H1 (cell line): ENCODE measurements around the gene CHRNA5. TPM values are rescaled to one million over a fixed set of nuclear protein-coding genes. Genes with fewer than 3 reads are reported as not detected.

Source experiments
- ATF2 ChIP-seq: IDR thresholded peaks from 2 replicates; pipeline ENCODE4 v1.6.1; 2012; ENCODE audit warnings: low read length, inconsistent platforms
- CBX5 ChIP-seq: fragments of 300-800, 300-1000 bp; sonication (generic); IDR thresholded peaks from 2 replicates; pipeline ENCODE4 v1.7.1; 2016; ENCODE audit warnings: antibody characterized with exemption, low read length, low read depth
- E2F6 ChIP-seq: IDR thresholded peaks from 2 replicates; pipeline ENCODE4 v1.6.1; 2012; ENCODE audit warnings: inconsistent platforms
- EZH2 ChIP-seq: fragments of 200-600 bp; sonication (generic); IDR thresholded peaks from 2 replicates; pipeline ENCODE4 v1.7.1; 2012; ENCODE audit warnings: low read depth, mild to moderate bottlenecking, moderate library complexity, low read length, inconsistent platforms; ENCODE audit not compliant: severe bottlenecking
- KDM4A ChIP-seq: IDR thresholded peaks from one replicate; pipeline ENCODE4 v1.7.1; 2012; ENCODE audit warnings: low read depth, mild to moderate bottlenecking, moderate library complexity, low read length, inconsistent platforms; ENCODE audit not compliant: severe bottlenecking
- KDM5A ChIP-seq: fragments of 200-600 bp; IDR thresholded peaks from 2 replicates; pipeline ENCODE4 v1.7.1; 2012; ENCODE audit warnings: mild to moderate bottlenecking, low read length, inconsistent platforms, mixed read lengths
- SP1 ChIP-seq: IDR thresholded peaks from 2 replicates; pipeline ENCODE4 v1.6.1; 2011; ENCODE audit warnings: low read depth, low read length
- TAF1 ChIP-seq: IDR thresholded peaks from 2 replicates; pipeline ENCODE4 v1.6.1; 2011; ENCODE audit warnings: mild to moderate bottlenecking, low read depth, low read length
- TCF12 ChIP-seq: IDR thresholded peaks from 2 replicates; pipeline ENCODE4 v1.6.1; 2011; ENCODE audit warnings: low read depth, mild to moderate bottlenecking, low read length
- polyA plus RNA-seq, 7 experiments: library from polyadenylated mRNA; depleted of rRNA in 3 of 7; stranded (reverse) in 5 of 7; unstranded in 2 of 7; fragments of >200 nt in 5 of 7; fragments of 200-250 nt in 2 of 7; gene quantifications; 1 replicate in 5 of 7; 2 replicates in 1 of 7; 4 replicates in 1 of 7; pipeline versions ENCODE4 v1.2.1 to v1.2.3, GENCODE V29; 2011 to 2013; ENCODE audit warnings: missing spikeins in 2 of 7, mixed read lengths in 2 of 7
- total RNA-seq: library from RNA; stranded (reverse); fragmentation: NEBNext Ultra II Directional; extraction: Animal tissue kit (Norgen Biotek cat#: 25700); gene quantifications from 2 replicates; pipeline ENCODE4 v1.2.1, GENCODE V29; 2021
- TF ChIP-seq, protein P1 (sequence below): fragments of 300-600 bp; sonication (generic); IDR thresholded peaks from 2 replicates; pipeline ENCODE4 v1.7.1; 2012; ENCODE audit warnings: low read length, moderate library complexity, mild to moderate bottlenecking, inconsistent platforms; ENCODE audit not compliant: insufficient replicate concordance

CHRNA5 gene
- total and polyA plus RNA-seq, 2 of the 8 experiments (the other 6 are each of a cell fraction or from before 2014, with no cell fraction given): 13.5 to 31.4 TPM

- TF ChIP-seq, protein P1, sequence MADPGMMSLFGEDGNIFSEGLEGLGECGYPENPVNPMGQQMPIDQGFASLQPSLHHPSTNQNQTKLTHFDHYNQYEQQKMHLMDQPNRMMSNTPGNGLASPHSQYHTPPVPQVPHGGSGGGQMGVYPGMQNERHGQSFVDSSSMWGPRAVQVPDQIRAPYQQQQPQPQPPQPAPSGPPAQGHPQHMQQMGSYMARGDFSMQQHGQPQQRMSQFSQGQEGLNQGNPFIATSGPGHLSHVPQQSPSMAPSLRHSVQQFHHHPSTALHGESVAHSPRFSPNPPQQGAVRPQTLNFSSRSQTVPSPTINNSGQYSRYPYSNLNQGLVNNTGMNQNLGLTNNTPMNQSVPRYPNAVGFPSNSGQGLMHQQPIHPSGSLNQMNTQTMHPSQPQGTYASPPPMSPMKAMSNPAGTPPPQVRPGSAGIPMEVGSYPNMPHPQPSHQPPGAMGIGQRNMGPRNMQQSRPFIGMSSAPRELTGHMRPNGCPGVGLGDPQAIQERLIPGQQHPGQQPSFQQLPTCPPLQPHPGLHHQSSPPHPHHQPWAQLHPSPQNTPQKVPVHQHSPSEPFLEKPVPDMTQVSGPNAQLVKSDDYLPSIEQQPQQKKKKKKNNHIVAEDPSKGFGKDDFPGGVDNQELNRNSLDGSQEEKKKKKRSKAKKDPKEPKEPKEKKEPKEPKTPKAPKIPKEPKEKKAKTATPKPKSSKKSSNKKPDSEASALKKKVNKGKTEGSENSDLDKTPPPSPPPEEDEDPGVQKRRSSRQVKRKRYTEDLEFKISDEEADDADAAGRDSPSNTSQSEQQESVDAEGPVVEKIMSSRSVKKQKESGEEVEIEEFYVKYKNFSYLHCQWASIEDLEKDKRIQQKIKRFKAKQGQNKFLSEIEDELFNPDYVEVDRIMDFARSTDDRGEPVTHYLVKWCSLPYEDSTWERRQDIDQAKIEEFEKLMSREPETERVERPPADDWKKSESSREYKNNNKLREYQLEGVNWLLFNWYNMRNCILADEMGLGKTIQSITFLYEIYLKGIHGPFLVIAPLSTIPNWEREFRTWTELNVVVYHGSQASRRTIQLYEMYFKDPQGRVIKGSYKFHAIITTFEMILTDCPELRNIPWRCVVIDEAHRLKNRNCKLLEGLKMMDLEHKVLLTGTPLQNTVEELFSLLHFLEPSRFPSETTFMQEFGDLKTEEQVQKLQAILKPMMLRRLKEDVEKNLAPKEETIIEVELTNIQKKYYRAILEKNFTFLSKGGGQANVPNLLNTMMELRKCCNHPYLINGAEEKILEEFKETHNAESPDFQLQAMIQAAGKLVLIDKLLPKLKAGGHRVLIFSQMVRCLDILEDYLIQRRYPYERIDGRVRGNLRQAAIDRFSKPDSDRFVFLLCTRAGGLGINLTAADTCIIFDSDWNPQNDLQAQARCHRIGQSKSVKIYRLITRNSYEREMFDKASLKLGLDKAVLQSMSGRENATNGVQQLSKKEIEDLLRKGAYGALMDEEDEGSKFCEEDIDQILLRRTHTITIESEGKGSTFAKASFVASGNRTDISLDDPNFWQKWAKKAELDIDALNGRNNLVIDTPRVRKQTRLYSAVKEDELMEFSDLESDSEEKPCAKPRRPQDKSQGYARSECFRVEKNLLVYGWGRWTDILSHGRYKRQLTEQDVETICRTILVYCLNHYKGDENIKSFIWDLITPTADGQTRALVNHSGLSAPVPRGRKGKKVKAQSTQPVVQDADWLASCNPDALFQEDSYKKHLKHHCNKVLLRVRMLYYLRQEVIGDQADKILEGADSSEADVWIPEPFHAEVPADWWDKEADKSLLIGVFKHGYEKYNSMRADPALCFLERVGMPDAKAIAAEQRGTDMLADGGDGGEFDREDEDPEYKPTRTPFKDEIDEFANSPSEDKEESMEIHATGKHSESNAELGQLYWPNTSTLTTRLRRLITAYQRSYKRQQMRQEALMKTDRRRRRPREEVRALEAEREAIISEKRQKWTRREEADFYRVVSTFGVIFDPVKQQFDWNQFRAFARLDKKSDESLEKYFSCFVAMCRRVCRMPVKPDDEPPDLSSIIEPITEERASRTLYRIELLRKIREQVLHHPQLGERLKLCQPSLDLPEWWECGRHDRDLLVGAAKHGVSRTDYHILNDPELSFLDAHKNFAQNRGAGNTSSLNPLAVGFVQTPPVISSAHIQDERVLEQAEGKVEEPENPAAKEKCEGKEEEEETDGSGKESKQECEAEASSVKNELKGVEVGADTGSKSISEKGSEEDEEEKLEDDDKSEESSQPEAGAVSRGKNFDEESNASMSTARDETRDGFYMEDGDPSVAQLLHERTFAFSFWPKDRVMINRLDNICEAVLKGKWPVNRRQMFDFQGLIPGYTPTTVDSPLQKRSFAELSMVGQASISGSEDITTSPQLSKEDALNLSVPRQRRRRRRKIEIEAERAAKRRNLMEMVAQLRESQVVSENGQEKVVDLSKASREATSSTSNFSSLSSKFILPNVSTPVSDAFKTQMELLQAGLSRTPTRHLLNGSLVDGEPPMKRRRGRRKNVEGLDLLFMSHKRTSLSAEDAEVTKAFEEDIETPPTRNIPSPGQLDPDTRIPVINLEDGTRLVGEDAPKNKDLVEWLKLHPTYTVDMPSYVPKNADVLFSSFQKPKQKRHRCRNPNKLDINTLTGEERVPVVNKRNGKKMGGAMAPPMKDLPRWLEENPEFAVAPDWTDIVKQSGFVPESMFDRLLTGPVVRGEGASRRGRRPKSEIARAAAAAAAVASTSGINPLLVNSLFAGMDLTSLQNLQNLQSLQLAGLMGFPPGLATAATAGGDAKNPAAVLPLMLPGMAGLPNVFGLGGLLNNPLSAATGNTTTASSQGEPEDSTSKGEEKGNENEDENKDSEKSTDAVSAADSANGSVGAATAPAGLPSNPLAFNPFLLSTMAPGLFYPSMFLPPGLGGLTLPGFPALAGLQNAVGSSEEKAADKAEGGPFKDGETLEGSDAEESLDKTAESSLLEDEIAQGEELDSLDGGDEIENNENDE: no peak
- TF ChIP-seq EZH2 (no peak), TCF12 (no peak), CBX5 (no peak), SP1 (no peak), TAF1 (no peak), KDM4A (no peak), KDM5A (no peak), ATF2 (no peak), E2F6 (no peak)
Observed at GRCh38 chr15:78571382-78571781, 6.1 kb downstream of the CHRNA5 start (continued).
